A549 treated with CORT108297 at 1 μM for 4 hours (cell line): ENCODE data around the gene GPATCH1. TPM values are rescaled to one million over a fixed set of nuclear protein-coding genes. Genes with fewer than 3 reads are reported as not detected.

ENCODE experiments used
- total RNA-seq: library from RNA; stranded (reverse); fragments of 200-300 nt; extraction: Qiagen RNA extraction; gene quantifications from 5 replicates; pipeline ENCODE4 v1.2.3, GENCODE V29; 2022

Gene GPATCH1
- total RNA-seq, result 12.4 to 15.4 TPM (median 13.6 TPM) in 5 replicates

GRCh38 chr19:33080761-33081681, at the start of gene GPATCH1:
GPATCH1 (plus strand) TSS chr19:33081181; CDS start chr19:33081194, 13 bp downstream.

GRCh38 chr19:33064792-33065550, 16.0 kb upstream of the GPATCH1 start, which contains the start of gene RHPN2:
RHPN2 (minus strand) TSS chr19:33064888; CDS start chr19:33064852, 36 bp downstream.

GRCh38 chr19:33132021-33132420, 51.0 kb downstream of the GPATCH1 start, which contains the start of gene WDR88:
WDR88 (plus strand) TSS chr19:33132114; CDS start chr19:33132170, 56 bp downstream.

Other genes starting within 250 kb of the GPATCH1 start
- 0.27 to 0.76 TPM (median 0.44 TPM) in 5 replicates for gene SLC7A9, start 211.4 kb upstream of the GPATCH1 start, total RNA-seq
- 39.9 to 53.0 TPM (median 50.2 TPM) in 5 replicates for gene CEP89, start 109.2 kb upstream of the GPATCH1 start, total RNA-seq
- 15.0 to 17.0 TPM (median 15.8 TPM) in 5 replicates for gene FAAP24, start 108.9 kb upstream of the GPATCH1 start, total RNA-seq
- gene RHPN2, start 16.3 kb upstream of the GPATCH1 start, total RNA-seq, result 44.7 to 59.8 TPM (median 55.8 TPM) in 5 replicates
- gene WDR88, start 50.9 kb downstream of the GPATCH1 start, total RNA-seq, result 0.09 to 0.52 TPM (median 0.15 TPM) in 3 of 5 replicates, not detected in the others
- 31.2 to 61.7 TPM (median 59.4 TPM) in 5 replicates for gene LRP3, start 113.1 kb downstream of the GPATCH1 start, total RNA-seq
- 0.15 to 0.29 TPM (median 0.16 TPM) in 3 of 5 replicates, not detected in the others for gene SLC7A10, start 144.7 kb downstream of the GPATCH1 start, total RNA-seq
- gene CEBPA, start 221.4 kb downstream of the GPATCH1 start, total RNA-seq, result 4.9 to 10.5 TPM (median 8.4 TPM) in 5 replicates